Vagina (tissue), 2 donors: ENCODE measurements around the gene LTA4H. TPM values are rescaled to one million over a fixed set of nuclear protein-coding genes. Genes with fewer than 3 reads are reported as not detected.

Experiments used
- DNase-seq, 2 donors: peaks; one replicate each; pipeline ENCODE4 v3.0.0-alpha.2; 2017; ENCODE audit errors: extremely low spot score in 2 of 2
- H3K27ac ChIP-seq: fragments of 200-600 bp; sonication (generic); one replicate; pipeline ENCODE4 v1.5.1; 2019
- H3K27me3 ChIP-seq: fragments of 200-600 bp; sonication (generic); one replicate; pipeline ENCODE4 v1.5.1; 2019
- H3K36me3 ChIP-seq, 2 donors: fragments of 200-600 bp; sonication (generic); one replicate each; pipeline ENCODE4 v1.5.1; 2017 to 2019
- H3K4me1 ChIP-seq: fragments of 200-600 bp; sonication (generic); one replicate; pipeline ENCODE4 v1.5.1; 2019
- H3K4me3 ChIP-seq, 2 donors: fragments of 200-600 bp; sonication (generic); 1 replicate in 1 of 2; 2 replicates in 1 of 2; pipeline ENCODE4 v1.5.1; 2016 to 2019
- H3K9me3 ChIP-seq: fragments of 200-600 bp; sonication (generic); one replicate; pipeline ENCODE4 v1.5.1; 2019
- POLR2A ChIP-seq, 2 donors: fragments of 450-650 bp; IDR thresholded peaks; one replicate each; pipeline ENCODE4 v1.6.1; 2017; ENCODE audit warnings: antibody characterized with exemption in 2 of 2, mild to moderate bottlenecking in 2 of 2, moderate library complexity in 2 of 2
- POLR2AphosphoS5 ChIP-seq, 2 donors: sonication (generic); formaldehyde crosslinking; IDR thresholded peaks; one replicate each; pipeline ENCODE4 v1.9.0; 2017; ENCODE audit warnings: antibody characterized with exemption in 2 of 2, mild to moderate bottlenecking in 2 of 2, low read depth in 1 of 2; ENCODE audit not compliant: insufficient read depth in 1 of 2
- intact Hi-C: fragments of 100-400 bp; cut with DNase I; formaldehyde crosslinking; loops from one replicate; pipeline ENCODE4 v1.15.1; 2023
- total RNA-seq: library from RNA; depleted of rRNA; stranded (reverse); fragments of >200 nt; gene quantifications from one replicate; pipeline ENCODE4 v1.2.3, GENCODE V29; 2016
- TF ChIP-seq, protein P1 (sequence below), 3 experiments: fragments of 450-650 bp in 2 of 3; fragments of 200-600 bp in 1 of 3; sonication (generic) in 1 of 3; IDR thresholded peaks; one replicate each; pipeline ENCODE4 v1.5.1; 2017 to 2019; ENCODE audit warnings: antibody characterized with exemption in 3 of 3, mild to moderate bottlenecking in 2 of 3, moderate library complexity in 2 of 3

LTA4H gene
- total RNA-seq, 1 donor from 2014 or later, result 71.5 TPM

DNA sequence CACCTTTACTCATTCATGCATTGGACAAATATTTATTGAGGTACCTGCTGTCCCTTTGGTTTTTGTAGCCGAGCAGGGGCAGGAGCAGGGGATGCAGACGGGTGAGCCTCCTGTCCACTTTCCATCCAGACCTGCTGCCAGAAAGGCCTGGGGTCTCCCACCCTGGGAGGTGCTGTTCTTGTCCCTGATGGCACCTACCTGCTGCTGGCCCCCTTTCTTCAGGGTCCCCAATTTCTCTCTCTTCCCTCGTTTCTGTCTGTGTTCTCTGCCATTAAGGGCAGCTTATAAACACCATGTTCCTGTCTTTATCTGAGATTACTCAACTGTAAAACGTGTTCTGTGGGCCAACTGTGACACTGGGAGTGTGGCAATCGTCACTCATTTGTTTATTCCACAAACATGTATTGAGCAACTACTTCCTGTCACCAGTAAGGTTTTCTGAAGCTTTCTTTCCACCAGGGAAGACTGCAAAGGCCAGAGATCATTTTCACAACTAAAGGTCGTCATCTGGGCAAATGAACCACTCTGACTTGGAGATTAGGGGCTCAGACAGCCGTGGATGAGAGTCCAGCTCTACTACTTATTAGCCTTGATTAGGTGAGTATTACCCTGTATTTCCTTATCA is 39.2 kb downstream of the LTA4H start, which contains the start of gene HAL:
Gene HAL, minus strand, starts transcription at position 311 of the 625 bp plus-strand sequence. CDS start 434 bp downstream, outside the sequence.
- H3K27ac ChIP-seq, result no peak within 1 kb of the TSS
- no peaks in the 10 kb centered on the region for H3K27me3 ChIP-seq
- no peaks in the 10 kb centered on the region for H3K4me1 ChIP-seq
- H3K4me3 ChIP-seq, result no peak within 1 kb of the TSS
- DNase-seq, result peak in 1 of 2 donors; percentile 77
- peaks cover 0 to 10% of the 10 kb centered on the region in 2 donors for H3K36me3 ChIP-seq
- intact Hi-C loops, result no loop called here
- no peak for TF ChIP-seq POLR2AphosphoS5 (IDR thresholded peaks at IDR 0.05; ENCODE audit: insufficient read depth in 1 of 2, low read depth in 1 of 2)
- no peak for TF ChIP-seq POLR2A (IDR thresholded peaks at IDR 0.05)
- TF ChIP-seq, protein P1, sequence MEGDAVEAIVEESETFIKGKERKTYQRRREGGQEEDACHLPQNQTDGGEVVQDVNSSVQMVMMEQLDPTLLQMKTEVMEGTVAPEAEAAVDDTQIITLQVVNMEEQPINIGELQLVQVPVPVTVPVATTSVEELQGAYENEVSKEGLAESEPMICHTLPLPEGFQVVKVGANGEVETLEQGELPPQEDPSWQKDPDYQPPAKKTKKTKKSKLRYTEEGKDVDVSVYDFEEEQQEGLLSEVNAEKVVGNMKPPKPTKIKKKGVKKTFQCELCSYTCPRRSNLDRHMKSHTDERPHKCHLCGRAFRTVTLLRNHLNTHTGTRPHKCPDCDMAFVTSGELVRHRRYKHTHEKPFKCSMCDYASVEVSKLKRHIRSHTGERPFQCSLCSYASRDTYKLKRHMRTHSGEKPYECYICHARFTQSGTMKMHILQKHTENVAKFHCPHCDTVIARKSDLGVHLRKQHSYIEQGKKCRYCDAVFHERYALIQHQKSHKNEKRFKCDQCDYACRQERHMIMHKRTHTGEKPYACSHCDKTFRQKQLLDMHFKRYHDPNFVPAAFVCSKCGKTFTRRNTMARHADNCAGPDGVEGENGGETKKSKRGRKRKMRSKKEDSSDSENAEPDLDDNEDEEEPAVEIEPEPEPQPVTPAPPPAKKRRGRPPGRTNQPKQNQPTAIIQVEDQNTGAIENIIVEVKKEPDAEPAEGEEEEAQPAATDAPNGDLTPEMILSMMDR (IDR thresholded peaks at IDR 0.05), result no peak
- no peaks in the 10 kb centered on the region for H3K9me3 ChIP-seq

DNA sequence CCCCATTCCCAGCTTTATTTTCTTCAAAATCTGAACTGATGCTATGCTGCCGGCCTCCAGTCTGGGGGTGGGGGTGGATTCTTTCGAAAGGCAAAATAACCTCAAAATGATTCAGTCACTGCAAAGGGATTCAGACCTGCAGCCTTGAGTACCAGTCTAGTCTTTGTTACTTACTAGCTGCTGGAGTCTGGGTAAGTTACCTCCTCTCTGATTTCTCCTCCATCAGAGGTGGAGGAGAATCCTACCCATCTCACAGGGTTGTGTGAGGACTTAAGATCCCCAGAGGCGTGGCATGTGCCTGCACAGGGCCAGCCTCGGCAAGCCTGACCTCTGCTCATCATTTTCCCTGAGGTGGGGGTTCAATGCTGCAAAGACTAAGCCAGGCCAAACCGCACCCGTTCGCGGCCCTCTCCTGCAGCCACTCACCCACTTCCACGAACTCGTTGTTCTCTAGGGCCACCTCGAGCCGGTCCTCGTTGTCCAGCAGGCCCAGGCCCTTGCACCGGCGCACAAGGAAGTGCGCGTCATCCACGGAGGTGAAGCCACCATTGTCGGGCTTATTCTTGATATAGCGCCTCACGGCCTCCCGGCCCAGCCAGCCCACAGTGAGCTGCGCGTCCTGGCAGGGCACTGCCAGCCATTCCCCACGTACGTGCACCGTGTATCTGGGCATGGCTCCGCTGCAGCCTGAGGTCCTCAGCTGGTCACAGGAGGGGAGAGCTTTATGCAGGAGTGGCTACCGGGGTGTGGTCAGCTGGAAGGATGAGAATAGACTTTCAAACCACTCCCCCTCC is 40.0 kb downstream of the LTA4H start:
- H3K9me3 ChIP-seq, result no peaks in the 10 kb centered on the region
- no peaks in the 10 kb centered on the region for H3K4me1 ChIP-seq
- TF ChIP-seq, protein P1 (IDR thresholded peaks at IDR 0.05), result no peak
- TF ChIP-seq POLR2A (IDR thresholded peaks at IDR 0.05) (no peak), POLR2AphosphoS5 (IDR thresholded peaks at IDR 0.05; ENCODE audit: insufficient read depth in 1 of 2, low read depth in 1 of 2) (no peak)
- DNase-seq, result peak in 1 of 2 donors; percentile 84
- H3K27me3 ChIP-seq, result no peaks in the 10 kb centered on the region
- peaks cover 0 to 9% of the 10 kb centered on the region in 2 donors for H3K36me3 ChIP-seq
- H3K27ac ChIP-seq, result no peak overlapping the region
- no peak overlapping the region for H3K4me3 ChIP-seq
- intact Hi-C loops, result no loop called here

DNA sequence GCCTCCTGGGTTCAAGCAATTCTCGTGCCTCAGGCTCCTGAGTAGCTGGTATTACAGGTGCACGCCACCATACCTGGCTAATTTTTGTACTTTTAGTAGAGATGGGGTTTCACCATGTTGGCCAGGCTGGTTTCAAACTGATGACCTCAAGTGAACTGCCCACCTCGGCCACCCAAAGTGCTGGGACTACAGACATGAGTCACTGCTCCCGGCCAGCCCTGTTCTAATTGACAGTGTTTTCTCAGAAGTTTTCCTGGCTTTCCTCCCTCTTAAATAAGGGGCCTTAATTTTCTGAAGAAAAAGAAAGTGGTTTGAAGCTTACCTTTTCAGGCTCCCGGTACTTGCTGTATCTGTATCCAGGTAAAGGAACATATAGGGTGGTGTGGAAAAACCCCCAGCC is 40.9 kb downstream of the LTA4H start:
- Histone ChIP-seq H3K27me3 (no peaks in the 10 kb centered on the region), H3K4me3 (no peak overlapping the region), H3K9me3 (no peaks in the 10 kb centered on the region), H3K4me1 (no peaks in the 10 kb centered on the region), H3K27ac (no peak overlapping the region), H3K36me3 (no peaks in the 10 kb centered on the region)
- intact Hi-C loops, result no loop called here
- DNase-seq, result peak in 1 of 2 donors; percentile 49
- TF ChIP-seq POLR2A (IDR thresholded peaks at IDR 0.05), result no peak
- TF ChIP-seq POLR2AphosphoS5 (IDR thresholded peaks at IDR 0.05; ENCODE audit: insufficient read depth in 1 of 2, low read depth in 1 of 2), result no peak
- TF ChIP-seq, protein P1 (IDR thresholded peaks at IDR 0.05), result no peak

DNA sequence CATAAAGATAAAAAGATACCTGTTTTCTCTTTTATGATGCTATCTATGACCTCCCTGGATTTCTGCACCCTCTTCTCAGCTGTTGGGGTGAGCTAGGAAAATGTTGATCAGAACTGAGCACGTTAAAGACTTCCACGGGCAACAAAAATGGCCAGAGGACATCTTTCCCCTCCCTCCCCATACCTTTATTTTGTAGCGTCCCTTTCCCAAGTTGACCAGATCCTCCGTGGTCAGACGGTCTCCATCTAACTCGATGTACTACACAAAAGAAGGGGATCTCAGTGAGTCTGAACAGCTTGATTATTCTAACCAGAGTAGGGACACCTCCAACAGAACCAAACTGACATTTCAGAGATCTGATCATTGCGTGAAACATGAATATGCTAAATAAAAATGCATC is 41.5 kb downstream of the LTA4H start:
- Histone ChIP-seq H3K27me3 (no peaks in the 10 kb centered on the region), H3K4me3 (no peak overlapping the region), H3K36me3 (no peaks in the 10 kb centered on the region), H3K4me1 (no peaks in the 10 kb centered on the region), H3K9me3 (no peaks in the 10 kb centered on the region), H3K27ac (no peak overlapping the region)
- peak in 1 of 2 donors; percentile 52 for DNase-seq
- intact Hi-C loops, result no loop called here
- TF ChIP-seq POLR2AphosphoS5 (IDR thresholded peaks at IDR 0.05; ENCODE audit: insufficient read depth in 1 of 2, low read depth in 1 of 2) (no peak), POLR2A (IDR thresholded peaks at IDR 0.05) (no peak)
- TF ChIP-seq, protein P1 (IDR thresholded peaks at IDR 0.05), result no peak
